Spinal cord (tissue), 10 donors: Measurements from ENCODE around the gene CD274. TPM values are rescaled to one million over a fixed set of nuclear protein-coding genes. Genes with fewer than 3 reads are reported as not detected.
"Not testable (repeated sequence)": the region's sequence is repeated elsewhere in the genome, so short reads cannot be mapped to it uniquely, and the experiment has no call there.

ENCODE experiments used
- DNase-seq, 6 donors: peaks; one replicate each; pipeline versions ENCODE4 v3.0.0 to v3.0.0-alpha.2; 2013 to 2015; ENCODE audit warnings: low spot score in 6 of 6, low read depth in 4 of 6
- H3K27ac ChIP-seq: one replicate; pipeline ENCODE4 v1.5.1; 2013; ENCODE audit warnings: low read depth, low read length, control low read depth
- H3K27me3 ChIP-seq: one replicate; pipeline ENCODE4 v1.6.1; 2013; ENCODE audit warnings: low read length; ENCODE audit not compliant: control insufficient read depth, insufficient read depth
- H3K36me3 ChIP-seq: one replicate; pipeline ENCODE4 v1.6.1; 2013; ENCODE audit warnings: low read length; ENCODE audit not compliant: control insufficient read depth, insufficient read depth
- H3K4me1 ChIP-seq: one replicate; pipeline ENCODE4 v1.6.1; 2013; ENCODE audit warnings: low read length; ENCODE audit not compliant: control insufficient read depth, insufficient read depth
- H3K4me3 ChIP-seq: one replicate; pipeline ENCODE4 v1.5.1; 2013; ENCODE audit warnings: low read depth, low read length, control low read depth
- H3K9me3 ChIP-seq: one replicate; pipeline ENCODE4 v1.6.1; 2013; ENCODE audit warnings: low read length; ENCODE audit not compliant: control insufficient read depth, insufficient read depth
- WGBS: methylation state at CpG from one replicate; pipeline ENCODE4 v1.1.5; 2013; ENCODE audit warnings: missing lambda C conversion rate; ENCODE audit not compliant: insufficient coverage; 5-methylcytosine and 5-hydroxymethylcytosine counted together
- polyA plus RNA-seq, 2 donors: library from polyadenylated mRNA; unstranded; fragments of 120-200 nt; gene quantifications; one replicate each; pipeline ENCODE4 v1.2.1, GENCODE V29; 2013; ENCODE audit not compliant: insufficient read length in 2 of 2
- total RNA-seq, 2 donors: library from RNA; depleted of rRNA in 1 of 2; stranded (reverse); fragments of 120-200 nt in 1 of 2; fragments of >200 nt in 1 of 2; gene quantifications; one replicate each; pipeline versions ENCODE4 v1.2.3 to v1.2.4, GENCODE V29; 2013 to 2014
- donor health status: healthy.

CD274 gene
- total and polyA plus RNA-seq, 4 donors = 1.4 to 2.8 (median 1.9) TPM

DNA sequence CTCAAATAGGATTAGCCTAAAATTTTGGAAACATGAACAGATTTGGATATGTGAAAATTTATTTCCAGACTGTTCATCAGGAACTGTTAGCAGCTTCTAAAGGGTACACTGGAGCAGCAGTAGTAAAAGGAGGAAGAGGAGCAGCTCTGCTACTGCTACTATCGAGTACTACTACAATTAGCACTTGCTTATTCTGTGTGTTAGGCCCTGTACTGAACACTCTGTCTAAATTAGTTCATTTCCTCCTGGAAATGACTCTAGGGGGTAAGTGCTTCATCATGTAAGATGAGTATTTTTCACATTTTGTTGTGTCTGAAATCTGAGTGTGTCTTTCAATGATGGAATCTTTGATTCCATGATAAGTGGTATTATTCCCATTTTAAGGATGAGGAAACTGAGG, 9.8 kb downstream of the CD274 start:
- no CpG with 5 or more reads among the region's 1 CpG for WGBS

DNA sequence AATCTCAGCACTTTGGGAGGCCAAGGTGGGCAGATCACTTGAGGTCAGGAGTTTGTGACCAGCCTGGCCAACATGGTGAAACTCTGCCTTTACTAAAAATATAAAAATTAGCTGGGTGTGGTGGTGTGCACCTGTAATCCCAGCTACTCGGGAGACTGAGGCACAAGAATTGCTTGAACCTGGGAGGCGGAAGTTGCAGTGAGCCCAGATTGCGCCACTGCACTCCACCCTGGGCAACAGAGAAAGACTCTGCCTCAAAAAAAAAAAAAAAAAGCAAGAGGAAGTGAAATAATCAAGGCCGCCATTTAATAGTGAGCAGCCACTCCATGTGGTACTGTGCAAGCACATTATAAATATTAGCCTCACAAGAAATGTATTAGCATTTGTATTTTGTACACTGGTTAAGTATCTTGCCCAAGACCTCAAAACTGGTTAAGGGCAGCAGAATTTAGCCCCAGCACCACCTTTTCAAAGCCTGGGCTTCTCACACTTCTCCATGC, 14.5 kb downstream of the CD274 start:
- H3K36me3 ChIP-seq = not testable (repeated sequence)
- no CpG with 5 or more reads among the region's 4 CpGs for WGBS

More for the DNA sequence above, 9.8 kb downstream of the CD274 start:
- no peak overlapping the region for H3K27ac ChIP-seq
- no peak overlapping the region for H3K4me3 ChIP-seq
- no peaks in the 10 kb centered on the region for H3K4me1 ChIP-seq
- H3K9me3 ChIP-seq = no peaks in the 10 kb centered on the region
- no peaks in the 10 kb centered on the region for H3K36me3 ChIP-seq
- no peaks in the 10 kb centered on the region for H3K27me3 ChIP-seq
- no peak for DNase-seq

DNA sequence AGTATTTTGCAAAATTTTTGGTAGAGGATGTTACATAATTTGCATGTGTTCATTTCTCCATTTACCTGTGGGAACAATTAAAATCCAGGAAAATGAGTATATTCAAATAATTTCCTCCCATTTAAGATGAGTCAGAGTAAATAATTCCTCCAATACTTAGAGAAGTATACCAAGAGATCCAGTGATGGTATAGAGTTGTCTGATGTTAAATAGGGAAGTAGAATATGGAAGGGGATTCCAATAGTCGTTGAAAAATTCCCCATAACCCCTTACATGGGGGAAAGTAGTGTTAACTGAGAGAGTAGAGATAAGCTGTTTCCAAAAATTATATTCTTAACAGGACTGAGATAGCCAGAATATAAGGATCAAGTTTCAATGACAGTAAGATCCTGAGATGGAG, 15.7 kb downstream of the CD274 start:
- no peak overlapping the region for H3K4me3 ChIP-seq
- no peak for DNase-seq
- no peak overlapping the region for H3K27ac ChIP-seq
- no CpG with 5 or more reads among the region's 1 CpG for WGBS
- H3K4me1 ChIP-seq = no peaks in the 10 kb centered on the region
- H3K9me3 ChIP-seq = no peaks in the 10 kb centered on the region
- no peaks in the 10 kb centered on the region for H3K27me3 ChIP-seq
- H3K36me3 ChIP-seq = no peaks in the 10 kb centered on the region

More for the DNA sequence above, 14.5 kb downstream of the CD274 start:
- not testable (repeated sequence) for H3K27ac ChIP-seq, H3K27me3 ChIP-seq, DNase-seq, H3K4me1 ChIP-seq, H3K4me3 ChIP-seq, H3K9me3 ChIP-seq

DNA sequence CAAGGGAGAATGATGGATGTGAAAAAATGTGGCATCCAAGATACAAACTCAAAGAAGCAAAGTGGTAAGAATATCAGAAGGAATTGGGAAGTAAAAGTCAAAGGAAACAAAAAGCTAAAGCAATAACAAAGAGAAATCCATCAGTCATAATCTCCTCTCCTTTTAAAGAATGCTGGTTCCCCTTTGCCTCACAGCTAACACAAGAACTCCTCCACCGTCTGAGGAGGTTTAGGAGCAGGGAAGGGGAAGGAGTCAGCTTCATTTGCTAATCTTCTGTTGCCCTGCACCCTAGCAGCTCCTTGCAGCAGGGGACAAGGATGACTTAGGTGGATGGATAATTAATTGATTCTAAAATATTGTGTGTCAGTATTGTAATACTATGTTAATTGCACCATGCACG, 16.4 kb downstream of the CD274 start:
- Histone ChIP-seq H3K4me3 (no peak overlapping the region), H3K9me3 (no peaks in the 10 kb centered on the region), H3K27me3 (no peaks in the 10 kb centered on the region), H3K36me3 (no peaks in the 10 kb centered on the region), H3K4me1 (no peaks in the 10 kb centered on the region), H3K27ac (no peak overlapping the region)
- no peak for DNase-seq
- no CpG with 5 or more reads among the region's 2 CpGs for WGBS

DNA sequence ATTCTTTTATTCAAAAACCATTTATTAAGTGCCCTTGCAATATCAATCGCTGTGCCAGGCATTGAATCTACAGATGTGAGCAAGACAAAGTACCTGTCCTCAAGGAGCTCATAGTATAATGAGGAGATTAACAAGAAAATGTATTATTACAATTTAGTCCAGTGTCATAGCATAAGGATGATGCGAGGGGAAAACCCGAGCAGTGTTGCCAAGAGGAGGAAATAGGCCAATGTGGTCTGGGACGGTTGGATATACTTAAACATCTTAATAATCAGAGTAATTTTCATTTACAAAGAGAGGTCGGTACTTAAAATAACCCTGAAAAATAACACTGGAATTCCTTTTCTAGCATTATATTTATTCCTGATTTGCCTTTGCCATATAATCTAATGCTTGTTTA, 18.5 kb downstream of the CD274 start:
- H3K9me3 ChIP-seq = no peaks in the 10 kb centered on the region
- H3K4me3 ChIP-seq = no peak overlapping the region
- no peak overlapping the region for H3K27ac ChIP-seq
- no peak for DNase-seq
- WGBS = no CpG with 5 or more reads among the region's 5 CpGs
- H3K36me3 ChIP-seq = no peaks in the 10 kb centered on the region
- no peaks in the 10 kb centered on the region for H3K4me1 ChIP-seq
- no peaks in the 10 kb centered on the region for H3K27me3 ChIP-seq

DNA sequence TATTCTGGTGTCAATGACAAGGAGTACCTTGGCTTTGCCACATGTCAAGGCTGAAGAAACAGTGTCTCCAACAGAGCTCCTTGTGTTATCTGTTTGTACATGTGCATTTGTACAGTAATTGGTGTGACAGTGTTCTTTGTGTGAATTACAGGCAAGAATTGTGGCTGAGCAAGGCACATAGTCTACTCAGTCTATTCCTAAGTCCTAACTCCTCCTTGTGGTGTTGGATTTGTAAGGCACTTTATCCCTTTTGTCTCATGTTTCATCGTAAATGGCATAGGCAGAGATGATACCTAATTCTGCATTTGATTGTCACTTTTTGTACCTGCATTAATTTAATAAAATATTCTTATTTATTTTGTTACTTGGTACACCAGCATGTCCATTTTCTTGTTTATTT, 19.8 kb downstream of the CD274 start:
- no peaks in the 10 kb centered on the region for H3K36me3 ChIP-seq
- H3K9me3 ChIP-seq = no peaks in the 10 kb centered on the region
- H3K27me3 ChIP-seq = no peaks in the 10 kb centered on the region
- no peaks in the 10 kb centered on the region for H3K4me1 ChIP-seq
- peak in 1 of 6 donors; percentile 3 for DNase-seq
- H3K4me3 ChIP-seq = no peak overlapping the region
- WGBS = no CpG with 5 or more reads among the region's 1 CpG
- no peak overlapping the region for H3K27ac ChIP-seq

DNA sequence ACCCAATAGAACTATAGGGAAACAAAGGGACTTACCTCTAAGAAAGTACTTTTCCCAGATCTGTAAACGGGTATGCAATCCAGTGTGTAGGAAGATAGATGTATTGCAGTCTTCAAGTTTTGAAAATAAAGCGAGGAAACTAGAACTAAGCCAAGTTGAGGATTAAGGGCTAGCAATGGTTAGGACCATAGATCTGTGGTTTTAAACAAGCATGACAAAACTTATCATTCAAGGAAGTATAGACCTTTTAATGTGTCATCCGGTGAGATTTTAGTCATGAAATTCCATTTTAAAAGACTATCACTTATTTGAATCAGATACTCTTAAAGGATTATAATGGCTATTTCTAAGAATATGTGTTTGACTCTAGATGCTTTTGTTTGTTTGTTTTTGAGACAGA, 20.5 kb downstream of the CD274 start:
- DNase-seq = no peak
- no peaks in the 10 kb centered on the region for H3K4me1 ChIP-seq
- no peaks in the 10 kb centered on the region for H3K36me3 ChIP-seq
- H3K27ac ChIP-seq = no peak overlapping the region
- no peaks in the 10 kb centered on the region for H3K9me3 ChIP-seq
- no peak overlapping the region for H3K4me3 ChIP-seq
- no CpG with 5 or more reads among the region's 3 CpGs for WGBS
- no peaks in the 10 kb centered on the region for H3K27me3 ChIP-seq

DNA sequence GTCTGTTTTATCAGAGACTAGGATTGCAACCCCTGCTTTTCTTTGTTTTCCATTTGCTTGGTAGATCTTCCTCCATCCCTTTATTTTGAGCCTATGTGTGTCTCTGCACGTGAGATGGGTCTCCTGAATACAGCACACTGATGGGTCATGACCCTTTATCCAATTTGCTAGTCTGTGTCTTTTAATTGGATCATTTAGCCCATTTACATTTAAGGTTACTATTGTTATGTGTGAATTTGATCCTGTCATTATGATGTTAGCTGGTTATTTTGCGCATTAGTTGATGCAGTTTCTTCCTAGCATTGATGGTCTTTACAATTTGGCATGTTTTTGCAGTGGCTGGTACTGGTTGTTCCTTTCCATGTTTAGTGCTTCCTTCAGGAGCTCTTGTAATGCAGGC, 25.3 kb downstream of the CD274 start:
- WGBS = no CpG with 5 or more reads among the region's 2 CpGs
- H3K27ac ChIP-seq, H3K4me3 ChIP-seq, H3K9me3 ChIP-seq, DNase-seq, H3K36me3 ChIP-seq, H3K4me1 ChIP-seq, H3K27me3 ChIP-seq: not testable (repeated sequence)

DNA sequence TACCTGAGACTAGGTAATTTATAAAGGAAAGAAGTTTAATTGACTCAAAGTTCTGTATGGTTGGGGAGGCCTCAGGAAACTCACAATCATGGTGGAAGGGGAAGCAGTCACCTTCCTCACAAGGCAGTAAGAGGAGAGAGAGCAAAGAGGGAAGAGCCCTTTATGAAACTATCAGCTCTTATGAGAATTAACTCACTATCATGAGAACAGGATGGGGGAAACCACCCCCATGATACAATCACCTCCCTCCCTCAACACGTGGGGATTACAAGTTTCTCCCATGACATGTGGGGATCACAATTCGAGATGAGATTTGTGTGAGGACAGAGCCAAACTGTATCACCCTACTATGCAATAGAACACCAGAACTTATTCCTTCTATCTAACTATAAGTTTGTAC, 27.9 kb downstream of the CD274 start:
- Histone ChIP-seq H3K27me3 (no peaks in the 10 kb centered on the region), H3K9me3 (no peaks in the 10 kb centered on the region), H3K27ac (no peak overlapping the region), H3K4me1 (no peaks in the 10 kb centered on the region), H3K4me3 (no peak overlapping the region), H3K36me3 (no peaks in the 10 kb centered on the region)
- no peak for DNase-seq
- 80% methylated on average over 1 of the region's 2 CpGs for WGBS

DNA sequence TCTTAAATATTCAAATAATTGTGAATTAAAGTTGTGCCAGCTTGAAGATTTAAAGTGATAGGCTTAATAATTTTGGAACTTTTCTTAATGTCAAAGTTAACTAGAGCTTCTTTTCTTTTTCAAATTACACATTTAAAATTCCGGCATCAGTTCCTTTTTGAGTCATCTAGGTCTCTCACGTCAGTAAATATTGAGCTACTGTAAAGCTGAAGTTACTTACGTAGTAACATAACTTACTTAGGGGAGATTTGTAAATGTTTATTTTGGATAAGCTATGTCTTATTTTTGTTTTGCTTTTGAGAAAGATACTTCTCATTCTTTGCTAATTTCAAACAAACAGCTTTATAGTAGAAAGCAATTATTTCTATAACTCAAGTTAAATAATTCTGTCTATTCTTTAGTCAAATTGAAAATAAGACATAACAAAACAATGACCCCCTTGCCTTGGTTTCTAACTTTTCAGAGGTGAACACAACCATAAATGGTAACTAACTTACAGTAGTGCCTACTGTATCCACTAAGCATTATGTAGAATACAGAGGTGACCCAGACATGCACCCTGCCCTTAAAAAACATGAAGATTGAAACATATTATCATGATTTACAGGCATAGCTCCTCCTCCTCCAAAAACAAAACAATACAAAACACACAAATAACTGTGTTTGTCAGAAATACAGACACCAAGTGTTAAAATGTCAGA, 29.8 kb downstream of the CD274 start:
- no CpG with 5 or more reads among the region's 3 CpGs for WGBS
- no peak overlapping the region for H3K4me3 ChIP-seq
- H3K4me1 ChIP-seq = no peaks in the 10 kb centered on the region
- no peak overlapping the region for H3K27ac ChIP-seq
- DNase-seq = no peak
- H3K36me3 ChIP-seq = no peaks in the 10 kb centered on the region
- H3K9me3 ChIP-seq = no peaks in the 10 kb centered on the region
- H3K27me3 ChIP-seq = no peaks in the 10 kb centered on the region
